H9 (cell line): ENCODE measurements around the gene MSLN. TPM values are rescaled to one million over a fixed set of nuclear protein-coding genes. Genes with fewer than 3 reads are reported as not detected.

Source experiments
- DNase-seq: peaks from one replicate; pipeline ENCODE4 v3.0.0-alpha.2; 2017
- H2AFZ ChIP-seq: one replicate; pipeline ENCODE4 v1.6.1; 2013; ENCODE audit warnings: mild to moderate bottlenecking, low read length, control low read depth, moderate library complexity
- H2AK5ac ChIP-seq: 2 replicates; pipeline ENCODE4 v1.6.1; 2013; ENCODE audit warnings: low read length, control low read depth, mixed read lengths; ENCODE audit not compliant: insufficient read length
- H2BK120ac ChIP-seq: one replicate; pipeline ENCODE4 v1.6.1; 2013; ENCODE audit warnings: low read depth, mild to moderate bottlenecking, low read length, control low read depth, inconsistent platforms; ENCODE audit not compliant: poor library complexity, severe bottlenecking
- H2BK12ac ChIP-seq: 2 replicates; pipeline ENCODE4 v1.6.1; 2013; ENCODE audit warnings: low read length, control low read depth, mixed read lengths, low read depth; ENCODE audit not compliant: insufficient read length
- H2BK15ac ChIP-seq: 2 replicates; pipeline ENCODE4 v1.6.1; 2013; ENCODE audit warnings: low read depth, low read length, control low read depth
- H2BK20ac ChIP-seq: one replicate; pipeline ENCODE4 v1.6.1; 2013; ENCODE audit warnings: low read depth, mild to moderate bottlenecking, low read length, control low read depth, inconsistent platforms; ENCODE audit not compliant: poor library complexity, severe bottlenecking
- H2BK5ac ChIP-seq: 2 replicates; pipeline ENCODE4 v1.6.1; 2013; ENCODE audit warnings: low read length, control low read depth, mixed read lengths; ENCODE audit not compliant: insufficient read length
- H3K14ac ChIP-seq: 2 replicates; pipeline ENCODE4 v1.6.1; 2013; ENCODE audit warnings: low read length, control low read depth; ENCODE audit not compliant: insufficient read depth
- H3K18ac ChIP-seq: 2 replicates; pipeline ENCODE4 v1.6.1; 2013; ENCODE audit warnings: low read depth, mild to moderate bottlenecking, mixed read lengths, low read length, control low read depth; ENCODE audit not compliant: insufficient read length
- H3K23ac ChIP-seq: 2 replicates; pipeline ENCODE4 v1.6.1; 2013; ENCODE audit warnings: low read length, control low read depth, mixed read lengths, low read depth; ENCODE audit not compliant: insufficient read length
- H3K23me2 ChIP-seq: 2 replicates; pipeline ENCODE4 v1.6.1; 2013; ENCODE audit warnings: low read depth, mild to moderate bottlenecking, mixed read lengths, low read length, control low read depth; ENCODE audit not compliant: insufficient read length, poor library complexity, severe bottlenecking
- H3K27ac ChIP-seq: 2 replicates; pipeline ENCODE4 v1.5.1; 2013; ENCODE audit warnings: low read length, control low read depth, mixed read lengths, low read depth; ENCODE audit not compliant: insufficient read length
- H3K27me3 ChIP-seq: 2 replicates; pipeline ENCODE4 v1.6.1; 2013; ENCODE audit warnings: low read length, control low read depth, inconsistent platforms; ENCODE audit not compliant: insufficient read depth
- H3K4ac ChIP-seq: 2 replicates; pipeline ENCODE4 v1.6.1; 2013; ENCODE audit warnings: low read depth, mild to moderate bottlenecking, control low read depth, inconsistent platforms, low read length, moderate library complexity
- H3K4me1 ChIP-seq: 2 replicates; pipeline ENCODE4 v1.6.1; 2013; ENCODE audit warnings: low read length, control low read depth, inconsistent platforms; ENCODE audit not compliant: insufficient read depth
- H3K4me2 ChIP-seq: 2 replicates; pipeline ENCODE4 v1.6.1; 2013; ENCODE audit warnings: low read length, control low read depth, mixed read lengths; ENCODE audit not compliant: insufficient read length, insufficient read depth
- H3K56ac ChIP-seq: 2 replicates; pipeline ENCODE4 v1.6.1; 2013; ENCODE audit warnings: low read depth, mild to moderate bottlenecking, mixed read lengths, low read length, control low read depth; ENCODE audit not compliant: insufficient read length
- H3K79me1 ChIP-seq: 2 replicates; pipeline ENCODE4 v1.6.1; 2013; ENCODE audit warnings: low read depth, mild to moderate bottlenecking, moderate library complexity, low read length, control low read depth, inconsistent platforms; ENCODE audit not compliant: insufficient read depth, poor library complexity, severe bottlenecking
- H3K79me2 ChIP-seq: 2 replicates; pipeline ENCODE4 v1.6.1; 2013; ENCODE audit warnings: low read length, control low read depth, inconsistent platforms; ENCODE audit not compliant: insufficient read depth
- H3K9ac ChIP-seq: 2 replicates; pipeline ENCODE4 v1.6.1; 2013; ENCODE audit warnings: low read length, control low read depth, mixed read lengths; ENCODE audit not compliant: insufficient read length; ENCODE audit errors: extremely low read depth
- H3K9me3 ChIP-seq: one replicate; pipeline ENCODE4 v1.6.1; 2013; ENCODE audit warnings: low read depth, low read length, inconsistent platforms; ENCODE audit not compliant: control insufficient read depth
- H3T11ph ChIP-seq: one replicate; pipeline ENCODE4 v1.6.1; 2013; ENCODE audit warnings: mild to moderate bottlenecking, low read length, control low read depth, inconsistent platforms
- H4K20me1 ChIP-seq: one replicate; pipeline ENCODE4 v1.6.1; 2013; ENCODE audit not compliant: control insufficient read depth, insufficient read length, insufficient read depth
- H4K5ac ChIP-seq: 2 replicates; pipeline ENCODE4 v1.6.1; 2013; ENCODE audit warnings: low read depth, mild to moderate bottlenecking, mixed read lengths, low read length, control low read depth; ENCODE audit not compliant: insufficient read length
- H4K8ac ChIP-seq: replicated peaks from 2 replicates; pipeline ENCODE4 v1.6.1; 2013; ENCODE audit warnings: low read length, control low read depth, mixed read lengths, low read depth; ENCODE audit not compliant: insufficient read length
- H4K91ac ChIP-seq: 2 replicates; pipeline ENCODE4 v1.6.1; 2013; ENCODE audit warnings: low read depth, mild to moderate bottlenecking, moderate library complexity, mixed read lengths, low read length, control low read depth; ENCODE audit not compliant: insufficient read length
- H3K27ac Mint-ChIP-seq, 3 experiments: 2 replicates in 2 of 3; 3 replicates in 1 of 3; pipeline ENCODE4 v1.8.0; 2020 to 2021; ENCODE audit warnings: mixed read lengths in 3 of 3, mild to moderate bottlenecking in 1 of 3, moderate library complexity in 1 of 3
- H3K27me3 Mint-ChIP-seq: 2 replicates; pipeline ENCODE4 v1.8.0; 2021; ENCODE audit warnings: low read depth, mild to moderate bottlenecking, moderate library complexity, mixed read lengths
- H3K36me3 Mint-ChIP-seq, 3 experiments: 2 replicates in 2 of 3; 3 replicates in 1 of 3; pipeline ENCODE4 v1.8.0; 2020 to 2021; ENCODE audit warnings: low read depth in 3 of 3, mixed read lengths in 3 of 3; ENCODE audit not compliant: insufficient read depth in 1 of 3
- H3K4me1 Mint-ChIP-seq, 2 experiments: 2 replicates each; pipeline ENCODE4 v1.8.0; 2020; ENCODE audit warnings: mixed read lengths in 2 of 2
- H3K4me3 Mint-ChIP-seq, 2 experiments: 2 replicates in 1 of 2; 3 replicates in 1 of 2; pipeline ENCODE4 v1.8.0; 2020 to 2021; ENCODE audit warnings: mild to moderate bottlenecking in 2 of 2, mixed read lengths in 2 of 2, moderate library complexity in 1 of 2
- H3K9me3 Mint-ChIP-seq, 2 experiments: 2 replicates in 1 of 2; 3 replicates in 1 of 2; pipeline ENCODE4 v1.8.0; 2020; ENCODE audit warnings: mild to moderate bottlenecking in 2 of 2, mixed read lengths in 2 of 2, moderate library complexity in 1 of 2
- CTCF ChIP-seq: fragments of 200-600 bp; sonication (generic); conservative IDR thresholded peaks from 3 replicates; pipeline ENCODE4 v1.8.0; 2021; ENCODE audit warnings: antibody characterized with exemption, mild to moderate bottlenecking
- WGBS: extraction: QIAGEN DNeasy Blood & Tissue Kit; methylation state at CpG from one replicate; pipeline ENCODE4 v1.1.7; 2013; ENCODE audit warnings: missing lambda C conversion rate, low lambda C conversion rate, mixed read lengths; ENCODE audit not compliant: insufficient read length; ENCODE audit errors: extremely low coverage; 5-methylcytosine and 5-hydroxymethylcytosine counted together
- total RNA-seq: library from RNA; stranded (reverse); gene quantifications from 2 replicates; pipeline ENCODE4 v1.2.1, GENCODE V29; 2021

MSLN gene
- total RNA-seq, 1 experiment from 2014 or later, result 0.22 TPM

- Mint-ChIP-seq H3K4me3 (peak within 1 kb of the TSS; percentile 72 to 88), H3K27me3 (peaks cover 33% of the 10 kb centered on the region), H3K4me1 (peaks cover 11 to 23% of the 10 kb centered on the region in 2 experiments), H3K36me3 (peaks cover 0 to 5% (median 3%) of the 10 kb centered on the region in 3 experiments; a peak in 1 of 7 replicates), H3K27ac (peak within 1 kb of the TSS in 1 of 3 experiments; percentile 79; a peak in 2 of 7 replicates), H3K9me3 (no peaks in the 10 kb centered on the region)
- Histone ChIP-seq H4K91ac (no peak within 1 kb of the TSS), H3K9me3 (no peaks in the 10 kb centered on the region), H3K4me2 (peak within 1 kb of the TSS; percentile 59), H2BK12ac (no peak within 1 kb of the TSS), H4K8ac (no peak within 1 kb of the TSS), H3K79me2 (no peaks in the 10 kb centered on the region), H4K20me1 (no peaks in the 10 kb centered on the region), H3T11ph (no peak within 1 kb of the TSS), H3K4ac (no peak within 1 kb of the TSS), H3K56ac (no peak within 1 kb of the TSS), H2BK20ac (no peak within 1 kb of the TSS), H3K14ac (peak within 1 kb of the TSS; percentile 95; the same call in 1 of the 2 replicates), H3K4me1 (no peaks in the 10 kb centered on the region), H2AK5ac (no peak within 1 kb of the TSS), H3K18ac (peak within 1 kb of the TSS; percentile 80), H2BK5ac (no peak within 1 kb of the TSS), H2BK120ac (no peak within 1 kb of the TSS), H3K27ac (no peak within 1 kb of the TSS), H3K23ac (no peak within 1 kb of the TSS), H2BK15ac (no peak within 1 kb of the TSS), H3K23me2 (peaks cover 2% of the 10 kb centered on the region), H3K27me3 (no peaks in the 10 kb centered on the region), H2AFZ (no peak within 1 kb of the TSS), H3K79me1 (no peaks in the 10 kb centered on the region), H3K9ac (peak within 1 kb of the TSS; percentile 57), H4K5ac (no peak within 1 kb of the TSS)
- no peak; the same call in 2 of the 3 replicates for TF ChIP-seq CTCF
- no CpG with 5 or more reads among the region's 106 CpGs for WGBS
- DNase-seq, result peak; percentile 94
Measured at GRCh38 chr16:720990-721764, 39.4 kb upstream of the MSLN start, which contains the start of gene ANTKMT. ANTKMT (plus strand) TSS chr16:721146; CDS start chr16:721275, 129 bp downstream.
